GM23248 (cell line): ENCODE measurements around the gene VANGL2. TPM values are rescaled to one million over a fixed set of nuclear protein-coding genes. Genes with fewer than 3 reads are reported as not detected.
A peak's percentile ranks its signal among the peaks of the same experiment; 100 is the strongest.

Source experiments
- DNase-seq: peaks from one replicate; pipeline ENCODE4 v3.0.0-alpha.2; 2015
- H2AFZ ChIP-seq: fragments of 200-600 bp; sonication (generic); 2 replicates; pipeline ENCODE4 v1.6.1; 2016; ENCODE audit warnings: antibody characterized with exemption
- H3F3A ChIP-seq: fragments of 200-600 bp; sonication (generic); 2 replicates; pipeline ENCODE4 v1.6.1; 2016; ENCODE audit warnings: mild to moderate bottlenecking, antibody characterized with exemption, mixed run types; ENCODE audit not compliant: insufficient read depth
- H3K27ac ChIP-seq: fragments of 200-600 bp; sonication (generic); 2 replicates; pipeline ENCODE4 v1.5.1; 2016; ENCODE audit warnings: mild to moderate bottlenecking
- H3K27me3 ChIP-seq: fragments of 200-600 bp; sonication (generic); replicated peaks from 2 replicates; pipeline ENCODE4 v1.6.1; 2016; ENCODE audit warnings: mild to moderate bottlenecking; ENCODE audit not compliant: insufficient read depth
- H3K36me3 ChIP-seq: fragments of 200-600 bp; sonication (generic); 2 replicates; pipeline ENCODE4 v1.6.1; 2016; ENCODE audit warnings: low read depth, mild to moderate bottlenecking
- H3K4me1 ChIP-seq: fragments of 200-600 bp; sonication (generic); 2 replicates; pipeline ENCODE4 v1.6.1; 2016; ENCODE audit warnings: mild to moderate bottlenecking; ENCODE audit not compliant: insufficient read depth
- H3K4me2 ChIP-seq: fragments of 200-600 bp; sonication (generic); one replicate; pipeline ENCODE4 v1.6.1; 2016; ENCODE audit warnings: mild to moderate bottlenecking; ENCODE audit not compliant: unreplicated experiment
- H3K4me3 ChIP-seq: fragments of 200-600 bp; sonication (generic); 2 replicates; pipeline ENCODE4 v1.5.1; 2016; ENCODE audit warnings: mild to moderate bottlenecking
- H3K79me2 ChIP-seq: fragments of 200-600 bp; sonication (generic); 2 replicates; pipeline ENCODE4 v1.6.1; 2016; ENCODE audit warnings: mild to moderate bottlenecking; ENCODE audit not compliant: insufficient read depth
- H3K9ac ChIP-seq: fragments of 200-600 bp; sonication (generic); 2 replicates; pipeline ENCODE4 v1.6.1; 2016; ENCODE audit warnings: mild to moderate bottlenecking
- H3K9me2 ChIP-seq: fragments of 200-600 bp; sonication (generic); 2 replicates; pipeline ENCODE4 v1.6.1; 2016; ENCODE audit warnings: mixed run types, mild to moderate bottlenecking, moderate library complexity; ENCODE audit not compliant: insufficient read depth
- H3K9me3 ChIP-seq: fragments of 200-600 bp; sonication (generic); one replicate; pipeline ENCODE4 v1.6.1; 2017; ENCODE audit warnings: low read depth
- H4K20me1 ChIP-seq: fragments of 200-600 bp; sonication (generic); 2 replicates; pipeline ENCODE4 v1.6.0; 2016; ENCODE audit not compliant: insufficient read depth
- EZH2 ChIP-seq: fragments of 200-600 bp; sonication (generic); IDR thresholded peaks from 2 replicates; pipeline ENCODE4 v1.6.1; 2018; ENCODE audit warnings: antibody characterized with exemption, mild to moderate bottlenecking; ENCODE audit not compliant: insufficient read depth, poor library complexity, severe bottlenecking
- EZH2phosphoT487 ChIP-seq: fragments of 200-600 bp; sonication (generic); IDR thresholded peaks from 2 replicates; pipeline ENCODE4 v1.6.1; 2018; ENCODE audit warnings: antibody characterized with exemption, moderate library complexity, mild to moderate bottlenecking, low read depth; ENCODE audit not compliant: insufficient read depth
- WGBS, 2 experiments: methylation state at CpG; one replicate each; pipeline ENCODE4 v1.1.6; 2015 to 2017; ENCODE audit warnings: low lambda C conversion rate in 2 of 2, low coverage in 1 of 2; ENCODE audit errors: missing lambda C conversion rate in 2 of 2; 5-methylcytosine and 5-hydroxymethylcytosine counted together
- in situ Hi-C: fragments of 300-500 bp; cut with MboI; formaldehyde crosslinking; loops from 2 replicates; pipeline ENCODE4 v1.15.0; 2020
- polyA plus RNA-seq: library from polyadenylated mRNA; unstranded; fragments of >200 nt; fragmentation: Nextera tagmentation; extraction: Ambion mirVana; gene quantifications from 2 replicates; pipeline ENCODE4 v1.2.1, GENCODE V29; 2016
- total RNA-seq: library from RNA; depleted of rRNA; stranded (reverse); fragments of >200 nt; shearing (Covaris generic); gene quantifications from 2 replicates; pipeline ENCODE4 v1.2.3, GENCODE V29; 2014

Gene VANGL2
- total and polyA plus RNA-seq, 2 experiments from 2014 or later: not detected

GRCh38 chr1:160394673-160395072 is 5.7 kb upstream of the VANGL2 start:
- WGBS, 2 experiments: 51 to 57% methylated on average over 8 of the region's 8 CpGs
- no peaks in the 10 kb centered on the region for H3K4me1 ChIP-seq
- TF ChIP-seq EZH2phosphoT487 (no peak), EZH2 (no peak)
- no peak overlapping the region for H2AFZ ChIP-seq
- no peak overlapping the region for H3K4me3 ChIP-seq
- no peaks in the 10 kb centered on the region for H4K20me1 ChIP-seq
- H3K36me3 ChIP-seq: no peaks in the 10 kb centered on the region
- peaks cover 37% of the 10 kb centered on the region for H3K27me3 ChIP-seq
- no peak for DNase-seq
- no peak overlapping the region for H3K27ac ChIP-seq
- H3F3A ChIP-seq: no peaks in the 10 kb centered on the region
- H3K9ac ChIP-seq: no peak overlapping the region
- H3K9me3 ChIP-seq: no peaks in the 10 kb centered on the region
- H3K4me2 ChIP-seq: no peak overlapping the region
- no peaks in the 10 kb centered on the region for H3K9me2 ChIP-seq
- H3K79me2 ChIP-seq: no peaks in the 10 kb centered on the region
- in situ Hi-C loops: no loop called here

- TF ChIP-seq EZH2 (no peak), EZH2phosphoT487 (no peak)
- Histone ChIP-seq H3F3A (no peaks in the 10 kb centered on the region), H3K9me2 (no peaks in the 10 kb centered on the region), H3K9me3 (no peaks in the 10 kb centered on the region), H3K27me3 (peaks cover 51% of the 10 kb centered on the region), H3K4me3 (no peak overlapping the region), H3K27ac (no peak overlapping the region), H4K20me1 (no peaks in the 10 kb centered on the region), H3K4me2 (no peak overlapping the region), H3K9ac (no peak overlapping the region), H3K36me3 (no peaks in the 10 kb centered on the region), H3K4me1 (no peaks in the 10 kb centered on the region), H3K79me2 (no peaks in the 10 kb centered on the region), H2AFZ (no peak overlapping the region)
- in situ Hi-C loops: no loop called here
- WGBS, 2 experiments: 45 to 67% methylated on average over 1 of the region's 1 CpG
- no peak for DNase-seq
Measured at GRCh38 chr1:160397651-160398050, 2.7 kb upstream of the VANGL2 start.

GRCh38 chr1:160398823-160399222 is 1.5 kb upstream of the VANGL2 start:
- Histone ChIP-seq H3F3A (no peaks in the 10 kb centered on the region), H4K20me1 (no peaks in the 10 kb centered on the region), H3K4me1 (no peaks in the 10 kb centered on the region), H3K27me3 (peaks cover 62% of the 10 kb centered on the region), H3K79me2 (no peaks in the 10 kb centered on the region), H2AFZ (no peak overlapping the region), H3K9ac (no peak overlapping the region), H3K27ac (no peak overlapping the region), H3K9me2 (no peaks in the 10 kb centered on the region), H3K4me3 (no peak overlapping the region), H3K9me3 (no peaks in the 10 kb centered on the region), H3K4me2 (no peak overlapping the region), H3K36me3 (no peaks in the 10 kb centered on the region)
- in situ Hi-C loops: no loop called here
- WGBS, 2 experiments: 71 to 73% methylated on average over 4 of the region's 4 CpGs
- TF ChIP-seq EZH2 (no peak), EZH2phosphoT487 (no peak)
- no peak for DNase-seq

GRCh38 chr1:160399544-160400222 is 681 bp upstream of the VANGL2 start:
- DNase-seq: no peak
- no peaks in the 10 kb centered on the region for H3K4me1 ChIP-seq
- TF ChIP-seq EZH2 (peak; percentile 73), EZH2phosphoT487 (no peak)
- peaks cover 69% of the 10 kb centered on the region for H3K27me3 ChIP-seq
- H3K9me2 ChIP-seq: no peaks in the 10 kb centered on the region
- in situ Hi-C loops: no loop called here
- no peaks in the 10 kb centered on the region for H3F3A ChIP-seq
- H4K20me1 ChIP-seq: no peaks in the 10 kb centered on the region
- H3K9ac ChIP-seq: no peak overlapping the region
- H3K36me3 ChIP-seq: no peaks in the 10 kb centered on the region
- no peak overlapping the region for H3K4me3 ChIP-seq
- WGBS, 2 experiments: 14% methylated on average over 17 of the region's 17 CpGs
- no peaks in the 10 kb centered on the region for H3K9me3 ChIP-seq
- H3K79me2 ChIP-seq: no peaks in the 10 kb centered on the region
- no peak overlapping the region for H2AFZ ChIP-seq
- no peak overlapping the region for H3K4me2 ChIP-seq
- no peak overlapping the region for H3K27ac ChIP-seq
